HG03060 (cell line): Measurements from ENCODE around the gene ACSBG1.
"Not testable (repeated sequence)": the region's sequence is repeated elsewhere in the genome, so short reads cannot be mapped to it uniquely, and the experiment has no call there.

Experiments
- ATAC-seq: cut with Tn5 transposase; IDR thresholded peaks from one replicate; pipeline ENCODE4 v1.9.1; 2021; ENCODE audit warnings: low read depth, moderate number of reproducible peaks; ENCODE audit not compliant: unreplicated experiment

The ACSBG1 gene

DNA sequence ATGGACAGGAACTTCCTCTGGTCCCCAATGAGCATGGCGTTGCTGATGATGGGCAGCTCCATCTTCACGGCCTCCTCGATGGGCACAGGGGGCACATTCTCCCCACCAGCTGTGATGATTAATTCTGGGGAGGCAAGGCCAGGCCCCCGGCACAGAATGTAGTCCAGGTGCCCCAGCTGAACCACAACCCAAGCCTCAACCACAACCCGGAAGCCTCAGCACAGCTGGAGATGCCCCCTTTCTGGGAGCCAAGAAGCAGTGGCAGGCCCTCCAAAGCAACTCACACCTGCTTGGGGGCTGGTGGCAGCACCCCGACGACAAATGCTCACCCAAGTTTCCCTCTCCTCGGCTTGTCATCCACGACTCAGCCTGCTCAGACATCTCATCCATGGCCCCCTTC is 60.0 kb downstream of the ACSBG1 start:
- ATAC-seq: no peak

DNA sequence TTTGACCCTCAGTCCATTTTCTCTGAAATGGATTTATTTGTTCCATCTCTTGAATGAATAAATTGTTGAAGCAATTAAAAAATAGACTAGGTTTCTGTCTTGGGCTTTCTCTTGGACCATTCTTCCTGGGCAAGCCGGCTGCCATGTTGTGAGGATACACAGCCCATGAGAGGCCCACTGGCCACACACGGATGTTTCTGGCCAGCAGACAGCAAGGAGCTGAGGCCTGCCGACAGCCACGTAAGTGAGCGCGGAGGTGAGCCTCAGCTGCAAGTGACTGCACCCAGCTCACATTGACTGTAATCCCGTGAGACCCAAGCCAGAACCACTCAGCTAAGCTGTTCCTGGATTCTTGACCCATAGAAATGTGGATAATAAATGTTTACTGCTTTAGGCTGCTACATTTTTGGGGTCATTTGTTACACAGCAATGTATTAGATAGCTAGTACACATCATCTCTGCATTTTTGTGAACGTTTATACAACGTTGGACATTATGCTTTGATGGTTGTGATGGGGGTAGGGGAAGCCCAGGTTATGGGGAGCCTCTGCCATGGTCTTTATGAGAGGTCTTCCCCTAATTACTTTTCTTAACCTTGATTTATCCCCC is 62.4 kb downstream of the ACSBG1 start:
- no peak for ATAC-seq

DNA sequence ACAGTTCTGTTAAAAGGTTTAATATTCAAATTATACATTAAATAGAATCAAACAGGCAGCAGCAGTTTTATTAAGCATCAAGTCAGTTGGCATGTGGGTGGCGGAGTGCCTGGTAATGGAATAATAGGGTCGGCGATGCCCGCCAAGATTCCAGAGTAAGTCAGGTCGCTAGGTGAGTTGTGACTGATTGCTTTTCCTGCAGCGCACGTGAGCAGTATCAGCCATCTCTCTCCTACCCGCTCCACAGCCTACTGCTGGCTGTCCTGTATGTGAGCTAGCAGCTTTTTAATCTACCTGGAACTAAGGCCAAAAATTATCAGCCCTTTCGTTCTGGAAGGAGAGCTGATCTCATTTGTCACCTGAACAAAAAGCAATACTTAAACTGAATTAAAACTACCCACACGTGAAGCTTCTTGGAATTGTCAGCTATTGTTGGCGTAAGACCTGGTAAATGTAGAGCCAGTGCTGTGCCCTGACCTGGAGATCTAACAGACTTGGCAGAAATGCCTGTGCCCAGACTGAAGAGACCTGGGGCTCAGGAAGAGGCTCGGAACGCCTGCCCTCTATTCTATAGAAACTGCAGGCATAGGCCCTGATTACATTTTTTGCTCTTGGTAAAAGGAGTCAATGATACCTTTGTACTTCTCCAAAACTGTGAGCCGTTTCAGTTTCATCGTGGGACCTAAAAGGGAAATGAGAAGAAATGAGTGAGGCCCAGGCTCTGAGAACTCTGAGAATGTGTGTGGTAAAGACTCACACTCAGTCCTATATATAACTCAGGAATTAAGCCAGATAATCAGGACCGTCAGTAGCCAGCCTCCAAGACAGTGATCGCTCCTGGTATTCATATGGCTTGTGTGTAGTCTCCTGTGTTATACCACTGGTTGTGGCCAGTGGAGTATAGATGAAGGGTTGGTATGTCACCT is 63.3 kb downstream of the ACSBG1 start:
- ATAC-seq: peak; percentile 45

DNA sequence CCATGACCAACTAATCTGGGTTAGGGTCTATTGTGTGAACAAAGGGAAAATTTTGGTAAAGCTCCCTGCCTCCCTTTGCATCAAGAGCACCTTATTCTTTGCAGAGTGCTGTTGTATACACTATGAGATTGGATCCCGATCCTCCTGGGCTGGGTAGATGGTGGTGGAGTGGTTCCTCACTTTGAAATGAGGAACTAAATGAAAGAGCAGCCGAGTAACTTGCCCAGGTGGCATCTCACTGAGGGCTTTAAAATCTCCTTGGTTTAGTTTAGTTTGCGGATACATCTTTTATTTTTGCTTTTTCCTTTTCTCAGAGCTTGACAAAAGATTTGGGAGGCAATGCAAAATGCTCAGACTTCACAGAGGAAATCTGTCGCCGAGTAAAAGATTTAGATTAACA is 65.8 kb downstream of the ACSBG1 start:
- ATAC-seq: no peak

DNA sequence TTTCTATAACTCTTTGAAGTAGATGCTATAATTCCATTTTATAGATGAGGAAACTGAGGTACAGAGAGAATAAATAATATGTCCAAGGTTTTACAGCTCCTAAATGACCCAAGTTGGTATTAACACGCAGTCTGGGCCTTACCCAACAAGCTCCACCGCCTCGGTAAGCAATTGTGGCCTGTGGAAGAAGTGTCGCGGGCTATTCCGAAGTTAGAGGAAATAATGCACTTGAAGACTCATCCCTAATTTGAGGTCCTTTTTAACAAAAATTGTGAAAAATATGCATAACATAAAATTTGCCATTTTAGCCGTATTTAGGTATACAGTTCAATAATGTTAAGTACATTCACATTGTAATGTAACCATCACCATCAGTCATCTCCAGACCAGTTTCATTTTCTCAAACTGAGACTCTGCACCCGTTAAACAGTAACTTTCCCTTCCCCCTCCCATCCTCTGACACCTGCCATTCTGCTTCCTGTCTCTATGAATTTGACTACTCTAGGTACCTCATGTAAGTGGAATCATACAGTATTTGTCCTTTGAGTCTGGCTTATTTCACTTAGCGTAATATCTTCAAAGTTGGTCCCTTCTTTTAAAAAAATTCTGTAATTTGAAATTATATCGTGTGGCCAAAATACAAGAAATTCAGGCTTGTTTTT is 67.0 kb downstream of the ACSBG1 start:
- peak; percentile 41 for ATAC-seq

DNA sequence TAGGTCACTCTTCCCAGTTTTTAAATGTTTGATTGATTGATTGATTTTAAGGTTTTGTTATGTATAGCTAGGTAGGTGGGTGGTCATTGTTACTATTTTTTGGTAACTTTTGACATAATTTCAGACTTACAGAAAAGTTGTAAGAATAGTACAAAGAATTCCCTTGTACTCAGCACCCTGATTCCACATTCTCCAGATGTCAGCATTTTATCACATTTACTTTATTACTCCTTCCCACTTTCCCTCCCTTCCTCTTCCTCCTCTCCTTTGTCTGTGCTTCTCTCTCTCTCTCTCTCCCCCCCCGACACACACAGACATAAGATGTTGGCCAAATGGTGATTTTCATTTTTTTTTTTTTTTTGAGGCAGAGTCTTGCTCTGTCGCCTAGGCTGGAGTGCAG is 70.4 kb downstream of the ACSBG1 start:
- ATAC-seq: no peak

DNA sequence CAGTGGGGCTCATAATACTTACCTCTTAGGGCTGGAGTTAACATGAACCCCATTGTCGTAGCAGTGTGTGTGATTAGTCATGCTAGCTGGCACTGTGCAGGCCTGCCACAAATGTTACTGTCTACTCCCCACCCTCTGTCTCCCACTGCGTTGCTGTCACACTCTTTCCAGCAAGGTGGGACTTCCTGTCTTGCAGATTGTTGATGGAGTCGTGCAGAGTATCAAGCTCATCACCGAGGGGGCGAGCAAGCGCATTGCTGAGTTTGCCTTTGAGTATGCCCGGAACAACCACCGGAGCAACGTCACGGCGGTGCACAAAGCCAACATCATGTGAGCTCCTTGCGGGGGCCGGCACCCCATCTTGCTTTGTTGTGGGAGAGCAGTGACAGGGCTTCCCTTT is 72.3 kb downstream of the ACSBG1 start:
- no peak for ATAC-seq

DNA sequence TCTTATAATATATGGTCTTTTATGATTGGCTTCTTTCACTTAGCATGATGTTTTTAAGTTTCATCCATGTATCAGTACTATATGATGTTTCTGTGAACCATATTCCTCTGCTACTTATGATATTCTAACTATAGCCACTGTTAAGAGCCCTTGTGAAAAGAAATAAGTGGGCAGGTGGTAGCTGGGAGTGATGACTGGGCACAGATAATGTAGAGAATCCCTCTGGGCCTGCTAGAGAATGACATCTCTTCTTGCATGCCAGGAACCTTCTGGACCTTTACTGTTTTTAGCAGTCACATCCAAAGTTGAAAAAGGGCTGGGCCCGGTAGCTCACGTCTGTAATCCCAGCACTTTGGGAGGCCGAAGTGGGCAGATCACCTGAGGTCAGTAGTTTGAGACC is 75.0 kb downstream of the ACSBG1 start:
- no peak for ATAC-seq

DNA sequence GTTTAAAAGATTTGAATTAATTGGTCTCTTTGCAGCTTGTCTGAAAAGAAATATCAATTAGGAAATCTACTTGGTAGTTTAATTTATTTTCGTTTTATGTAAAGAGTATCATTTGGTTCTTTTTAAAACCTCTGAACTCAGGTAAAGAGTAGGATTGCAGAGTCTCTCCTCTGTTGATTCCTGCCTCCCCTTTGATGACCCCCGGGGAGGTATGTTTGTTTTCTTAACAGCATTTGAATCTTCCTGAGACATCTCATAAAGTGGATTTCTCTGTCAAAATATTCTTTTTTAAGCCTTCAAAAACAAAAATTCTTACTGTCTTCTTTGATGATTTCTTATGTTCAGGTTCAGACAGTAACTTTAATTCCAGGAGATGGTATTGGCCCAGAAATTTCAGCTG is 77.2 kb downstream of the ACSBG1 start:
- no peak for ATAC-seq

DNA sequence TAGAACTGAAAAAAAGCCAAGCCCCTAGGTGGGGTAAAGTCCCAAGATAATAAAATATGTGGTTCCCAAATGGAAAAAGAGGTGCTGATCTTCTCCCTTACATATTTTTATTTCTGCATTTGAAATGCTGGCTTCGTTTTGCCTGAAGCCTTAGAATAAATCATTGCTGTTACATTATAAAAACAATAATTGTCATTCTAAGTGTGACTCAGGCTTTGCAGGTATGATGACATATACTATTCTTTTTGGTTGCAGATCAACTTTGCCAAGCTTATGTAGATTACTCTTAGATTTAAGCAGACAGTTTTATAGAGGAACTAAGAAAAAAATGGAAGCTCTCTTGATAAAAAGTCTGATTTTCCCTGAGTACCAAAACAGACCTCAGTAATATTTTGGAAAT is 77.7 kb downstream of the ACSBG1 start:
- no peak for ATAC-seq

DNA sequence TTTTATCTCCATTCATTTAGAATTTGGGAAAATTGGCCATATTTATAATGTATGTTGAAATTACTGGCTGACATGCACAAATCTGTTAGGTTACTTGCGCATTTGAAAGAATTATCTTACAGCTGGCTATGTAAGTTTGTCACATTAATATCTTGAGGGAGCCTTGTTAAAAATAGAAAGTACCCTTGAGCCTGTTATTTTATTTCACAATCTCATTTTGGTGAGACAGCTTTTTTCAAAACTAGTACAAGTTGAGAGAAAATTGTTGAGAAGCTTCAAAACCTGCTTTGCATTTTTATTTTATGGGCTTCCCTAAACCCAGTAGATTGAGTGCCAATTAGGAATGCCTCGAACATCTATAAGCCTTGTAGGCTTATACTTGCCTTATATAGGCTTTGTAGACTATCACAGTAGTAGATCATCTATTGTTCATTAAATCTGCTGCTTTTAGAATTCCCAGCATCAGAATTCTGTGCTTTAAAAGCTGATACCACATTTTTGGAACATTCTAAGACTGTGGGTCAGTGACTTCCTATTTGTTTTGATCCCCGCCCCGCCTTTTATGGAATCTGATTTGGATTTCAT is 78.9 kb downstream of the ACSBG1 start:
- ATAC-seq: no peak

DNA sequence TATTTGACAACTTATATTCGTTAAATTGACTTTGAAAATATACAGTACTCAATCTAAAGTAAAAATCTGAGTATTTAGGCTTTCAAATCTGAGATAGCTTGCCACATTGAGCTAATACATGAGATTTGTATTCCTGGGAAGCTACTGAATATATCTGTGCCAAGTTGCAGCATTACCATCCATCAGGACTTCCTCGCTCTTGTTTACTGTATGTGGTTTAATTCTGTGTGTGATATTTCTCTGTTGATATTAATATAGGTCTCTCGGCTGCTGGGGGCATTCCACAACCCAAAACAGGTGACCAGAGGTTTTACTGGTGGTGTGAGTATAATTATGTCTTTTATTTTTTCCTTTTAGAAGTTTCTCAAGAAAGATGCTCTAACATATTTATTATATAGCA is 79.4 kb downstream of the ACSBG1 start:
- ATAC-seq: no peak

DNA sequence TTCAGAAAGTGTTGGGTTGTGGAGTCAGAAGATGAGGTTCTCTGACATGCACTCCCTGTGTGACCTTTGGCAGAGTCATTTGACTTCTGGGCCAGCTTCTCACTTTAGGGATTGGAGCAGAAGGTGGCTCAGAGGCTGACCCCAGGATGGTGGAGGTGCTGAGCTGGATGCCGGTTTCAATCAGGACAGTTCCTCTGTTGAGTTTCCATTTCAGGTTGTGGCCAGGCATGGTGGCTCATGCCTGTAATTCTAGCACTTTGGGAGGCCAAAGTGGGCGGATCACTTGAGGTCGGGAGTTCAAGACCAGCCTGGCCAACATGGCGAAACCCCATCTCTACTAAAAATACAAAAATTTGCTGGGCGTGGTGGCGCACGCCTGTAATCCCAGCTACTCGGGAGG is 83.3 kb downstream of the ACSBG1 start:
- not testable (repeated sequence) for ATAC-seq

DNA sequence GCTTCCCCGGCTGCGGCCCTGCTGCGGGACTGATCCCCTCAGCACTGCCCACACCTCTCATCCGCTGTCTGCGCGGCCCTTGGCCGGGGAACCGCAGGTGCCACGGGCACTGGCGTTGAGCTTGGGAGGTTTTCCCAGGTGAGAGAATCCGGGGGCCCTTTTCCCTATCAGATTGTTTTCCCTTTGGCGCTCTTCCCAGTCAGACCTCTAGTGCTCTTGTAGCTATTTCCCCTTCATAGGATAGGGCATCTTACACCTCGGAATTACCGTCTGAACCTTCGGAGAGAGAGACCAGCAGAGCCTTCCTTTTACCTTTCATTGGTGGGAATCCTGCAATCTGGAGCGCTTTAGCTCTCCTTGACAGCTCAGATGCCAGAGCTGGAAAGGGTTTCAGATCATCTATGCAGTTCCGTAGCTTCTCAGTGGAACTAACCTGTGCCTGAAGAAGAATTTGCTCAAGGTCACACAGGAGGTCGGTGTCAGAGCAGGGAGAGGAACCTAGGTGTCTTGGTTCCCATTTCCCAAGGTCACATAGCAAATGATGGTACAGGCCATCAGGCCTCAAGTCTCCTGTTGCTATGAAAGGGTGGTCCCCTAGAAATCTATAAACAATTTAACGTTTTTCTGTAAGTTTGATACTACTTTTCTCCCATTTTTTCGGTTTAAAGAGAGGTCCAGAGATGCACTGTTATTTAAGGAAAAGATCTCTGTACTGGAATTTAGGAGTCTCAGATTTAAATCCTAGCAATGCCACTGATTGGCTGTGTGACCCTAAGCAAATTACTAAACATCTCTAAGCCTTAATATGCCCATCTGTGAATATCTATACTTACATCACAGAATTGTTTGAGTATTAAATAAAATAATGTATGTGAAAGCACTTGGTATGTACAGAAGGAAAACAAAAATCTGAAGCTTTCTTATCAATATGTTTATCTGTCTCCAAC is 84.3 kb downstream of the ACSBG1 start:
- ATAC-seq: peak; percentile 12

DNA sequence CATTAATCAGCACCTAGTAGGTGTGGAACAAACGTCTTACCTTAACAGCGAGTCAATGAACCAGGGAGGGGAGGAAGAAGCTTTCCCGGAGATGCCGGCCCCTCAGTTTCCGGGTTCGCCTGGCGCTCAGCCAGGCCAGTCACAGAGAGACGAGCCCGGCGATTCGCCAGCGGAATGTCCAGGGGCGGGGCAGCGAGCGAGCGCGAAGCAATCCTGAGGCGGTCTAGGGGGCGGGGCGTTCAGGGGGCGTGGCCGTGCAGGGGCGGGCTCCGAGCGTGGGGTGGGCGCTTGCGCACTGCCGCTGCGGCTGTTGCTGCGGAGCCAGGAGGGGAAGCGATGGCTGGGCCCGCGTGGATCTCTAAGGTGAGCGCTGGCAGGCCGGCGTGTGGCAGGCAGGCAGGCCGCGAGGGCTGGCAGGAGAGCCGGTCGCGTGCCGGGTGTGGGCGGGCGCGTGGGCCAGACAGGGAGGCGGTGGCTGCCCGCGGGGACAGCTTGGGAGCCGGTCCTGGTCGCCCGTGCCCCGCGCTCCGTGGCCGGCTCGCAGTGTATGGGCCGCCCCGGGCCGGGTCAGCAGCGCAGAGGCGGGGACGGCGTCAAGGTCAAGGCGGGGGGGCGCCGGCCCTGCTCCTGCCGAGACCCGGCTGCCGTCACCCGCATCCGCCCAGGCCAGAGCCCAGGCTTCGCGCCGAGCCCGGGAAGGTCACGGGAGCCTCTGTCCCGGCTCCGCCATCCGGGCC is 85.1 kb downstream of the ACSBG1 start, which contains the start of gene IDH3A:
TSS of gene IDH3A (plus strand) at position 295 of the 737 bp plus-strand sequence. CDS start at position 337, 42 bp downstream.
- ATAC-seq: peak; percentile 41

DNA sequence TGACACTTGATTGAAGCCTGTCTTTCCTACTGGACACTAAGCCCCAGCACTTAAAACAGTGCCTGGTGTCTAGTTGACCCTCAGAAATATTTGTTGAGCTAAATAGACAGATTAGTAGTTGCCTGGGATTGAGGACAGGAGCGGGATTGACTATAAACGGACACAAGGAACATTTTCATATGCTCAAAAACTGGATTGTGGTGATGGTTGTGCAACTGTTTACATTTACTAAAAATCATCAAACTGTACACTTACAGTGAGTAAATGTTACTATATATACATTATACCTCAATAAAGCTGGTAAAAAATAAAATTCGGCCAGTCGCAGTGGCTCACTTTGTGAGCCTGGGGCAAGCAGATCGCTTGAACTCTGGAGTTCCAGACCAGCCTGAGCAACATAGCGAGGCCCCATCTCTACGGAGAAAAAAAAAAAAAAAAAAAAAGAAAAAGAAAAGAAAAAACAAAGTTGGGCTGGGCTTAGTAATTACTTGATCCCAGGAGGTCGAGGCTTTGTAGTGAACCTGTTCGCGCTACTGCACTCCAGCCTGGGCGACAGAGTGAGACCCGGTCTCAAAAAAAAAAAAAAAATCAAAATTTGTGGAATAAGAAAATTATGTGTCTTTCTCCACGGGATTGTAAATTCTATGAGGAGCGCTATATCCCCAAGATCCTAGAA is 85.8 kb downstream of the ACSBG1 start:
- no peak for ATAC-seq

DNA sequence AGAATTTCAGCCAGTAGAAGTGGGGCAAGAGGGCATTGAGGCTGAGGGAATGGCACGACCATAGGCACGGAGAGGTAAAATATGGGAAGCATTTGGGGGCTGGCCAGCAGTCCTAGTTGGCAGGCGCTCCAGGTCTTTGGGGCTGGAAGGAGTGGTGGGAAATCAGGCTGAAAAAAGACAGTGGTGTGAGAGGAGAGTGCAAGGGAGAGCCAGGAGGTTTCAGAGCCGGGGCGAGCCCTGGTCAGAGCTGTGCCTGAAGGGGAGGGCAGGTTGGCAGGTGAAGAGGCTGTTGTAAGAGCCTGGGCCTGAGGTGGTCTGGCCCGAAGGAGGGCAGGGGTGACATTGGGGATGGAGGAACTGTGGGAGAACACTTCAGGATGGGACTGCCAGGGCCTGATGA is 86.8 kb downstream of the ACSBG1 start:
- ATAC-seq: no peak

DNA sequence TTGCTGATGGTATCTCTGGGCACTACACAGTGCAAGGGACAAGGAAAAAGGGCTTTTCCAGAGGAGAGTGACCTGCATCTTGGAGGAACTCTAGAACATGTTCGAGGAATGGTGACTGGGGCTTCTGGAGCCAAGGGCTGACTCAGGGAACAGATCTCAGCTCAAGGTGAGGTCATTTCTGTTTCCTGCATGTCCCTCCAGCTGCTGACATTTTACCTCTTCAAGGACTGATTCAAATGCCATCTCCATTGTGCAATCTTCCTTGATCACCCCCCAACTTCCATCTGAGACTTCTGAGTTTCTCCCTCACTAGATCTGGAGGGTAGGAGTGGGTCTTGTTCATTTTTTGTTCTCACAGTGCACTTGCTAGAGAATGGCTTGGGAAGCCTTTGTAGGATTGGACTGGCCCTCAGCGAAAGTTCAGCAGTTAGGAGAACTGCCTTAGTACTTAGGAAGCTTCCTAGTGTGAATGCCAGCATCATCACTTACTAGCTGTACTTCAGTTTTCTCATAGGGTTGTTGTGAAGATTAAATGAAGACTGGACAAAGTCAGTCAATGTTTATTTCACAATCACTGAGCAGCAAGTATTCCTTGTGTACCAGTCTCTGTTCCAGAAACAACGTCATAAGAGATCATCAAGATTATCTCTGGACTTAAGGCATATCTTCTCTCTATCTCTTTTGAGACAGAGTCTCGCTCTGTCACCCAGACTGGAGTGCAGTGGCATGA is 87.8 kb downstream of the ACSBG1 start:
- ATAC-seq: no peak
